ENCODE results near the gene AMZ2. TPM values are rescaled to one million over a fixed set of nuclear protein-coding genes. Genes with fewer than 3 reads are reported as not detected.
"Not testable (repeated sequence)": the region's sequence is repeated elsewhere in the genome, so short reads cannot be mapped to it uniquely, and the experiment has no call there.

AMZ2 gene
- polyA plus RNA-seq, 3 donors, result 34.0 to 67.6 (median 67.2) TPM

DNA sequence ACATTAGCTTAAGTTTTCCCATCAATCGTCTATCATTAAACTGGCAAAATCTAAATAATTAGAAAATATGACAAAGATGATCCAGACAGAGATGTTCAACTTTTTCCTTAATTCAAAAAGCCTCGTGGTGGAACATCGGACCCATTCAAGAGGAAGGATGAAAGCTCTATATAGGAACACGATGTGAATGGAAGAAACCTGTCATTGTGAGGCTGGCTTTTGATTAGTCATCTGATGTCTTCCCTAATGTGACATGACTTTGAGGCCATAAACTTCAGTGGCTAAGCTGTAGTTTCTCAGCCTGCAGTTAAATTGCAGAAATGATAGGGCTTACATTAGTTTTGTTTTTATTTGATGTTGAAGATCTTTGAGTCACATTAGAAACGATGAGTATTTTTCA, 1.0 kb downstream of the AMZ2 start:
- H3K27ac Mint-ChIP-seq, result peak overlapping the region; percentile 91 to 99 (median 97)
- H3K27me3 Mint-ChIP-seq (ENCODE audit: low read depth in 3 of 3), result peaks cover 3 to 10% (median 6%) of the 10 kb centered on the region in 3 donors
- peaks cover 40% of the 10 kb centered on the region for H3K4me1 Mint-ChIP-seq
- Histone ChIP-seq H3K9me3 (replicated peaks in 1 of 2; ENCODE audit: control insufficient read depth in 1 of 2, insufficient read depth in 1 of 2, low read length in 2 of 2) (no peaks in the 10 kb centered on the region), H3K4me1 (ENCODE audit: control insufficient read depth in 1 of 2, insufficient read depth in 2 of 2, low read length in 2 of 2) (peaks cover 29 to 33% of the 10 kb centered on the region in 2 donors), H3K9ac (ENCODE audit: insufficient read depth, low read length, poor library complexity, severe bottlenecking) (peak overlapping the region; percentile 89), H3K79me2 (ENCODE audit: insufficient read depth, low read length) (no peaks in the 10 kb centered on the region), H3K36me3 (replicated peaks in 1 of 2; ENCODE audit: control insufficient read depth in 1 of 2, insufficient read depth in 2 of 2, low read length in 2 of 2) (peaks cover 0 to 8% of the 10 kb centered on the region in 2 donors), H3K27me3 (ENCODE audit: control insufficient read depth in 2 of 2, insufficient read depth in 2 of 2, low read length in 2 of 2) (no peaks in the 10 kb centered on the region), H2AFZ (ENCODE audit: insufficient read depth, low read depth, low read length, poor library complexity, severe bottlenecking) (no peak overlapping the region), H3K4me2 (replicated peaks; ENCODE audit: extremely low read depth, low read length, poor library complexity, severe bottlenecking) (peak overlapping the region; percentile 82), H3K27ac (ENCODE audit: low read depth in 1 of 2, low read length in 2 of 2) (peak overlapping the region; percentile 70 to 97), H4K20me1 (ENCODE audit: insufficient read depth, low read length) (no peaks in the 10 kb centered on the region), H3K4me3 (replicated peaks in 1 of 3; ENCODE audit: low read depth in 2 of 3, low read length in 3 of 3) (peak overlapping the region in 1 of 3 experiments; percentile 77)
- peak; percentile 65 to 84 (median 82) for DNase-seq
- 0% methylated on average over 1 of the region's 5 CpGs for WGBS (ENCODE audit: insufficient coverage)
- intact Hi-C loops (cut with micrococcal nuclease), result loop anchor here (5.0 kb wide), 4 partner anchors 42 to 208 kb away; partner anchors contain the start of genes ARSG (in 1 of the 2), SLC16A6 (in 1 of the 2) and WIPI1 (in 1 of the 2)
- H3K4me3 Mint-ChIP-seq, result peak overlapping the region; percentile 83 to 92
- peaks cover 26 to 32% of the 10 kb centered on the region in 2 donors for H3K36me3 Mint-ChIP-seq
- H3K9me3 Mint-ChIP-seq, result peaks cover 0 to 2% (median 0%) of the 10 kb centered on the region in 7 donors
- TF ChIP-seq, protein P1, sequence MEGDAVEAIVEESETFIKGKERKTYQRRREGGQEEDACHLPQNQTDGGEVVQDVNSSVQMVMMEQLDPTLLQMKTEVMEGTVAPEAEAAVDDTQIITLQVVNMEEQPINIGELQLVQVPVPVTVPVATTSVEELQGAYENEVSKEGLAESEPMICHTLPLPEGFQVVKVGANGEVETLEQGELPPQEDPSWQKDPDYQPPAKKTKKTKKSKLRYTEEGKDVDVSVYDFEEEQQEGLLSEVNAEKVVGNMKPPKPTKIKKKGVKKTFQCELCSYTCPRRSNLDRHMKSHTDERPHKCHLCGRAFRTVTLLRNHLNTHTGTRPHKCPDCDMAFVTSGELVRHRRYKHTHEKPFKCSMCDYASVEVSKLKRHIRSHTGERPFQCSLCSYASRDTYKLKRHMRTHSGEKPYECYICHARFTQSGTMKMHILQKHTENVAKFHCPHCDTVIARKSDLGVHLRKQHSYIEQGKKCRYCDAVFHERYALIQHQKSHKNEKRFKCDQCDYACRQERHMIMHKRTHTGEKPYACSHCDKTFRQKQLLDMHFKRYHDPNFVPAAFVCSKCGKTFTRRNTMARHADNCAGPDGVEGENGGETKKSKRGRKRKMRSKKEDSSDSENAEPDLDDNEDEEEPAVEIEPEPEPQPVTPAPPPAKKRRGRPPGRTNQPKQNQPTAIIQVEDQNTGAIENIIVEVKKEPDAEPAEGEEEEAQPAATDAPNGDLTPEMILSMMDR (IDR thresholded peaks at IDR 0.05), result no peak

DNA sequence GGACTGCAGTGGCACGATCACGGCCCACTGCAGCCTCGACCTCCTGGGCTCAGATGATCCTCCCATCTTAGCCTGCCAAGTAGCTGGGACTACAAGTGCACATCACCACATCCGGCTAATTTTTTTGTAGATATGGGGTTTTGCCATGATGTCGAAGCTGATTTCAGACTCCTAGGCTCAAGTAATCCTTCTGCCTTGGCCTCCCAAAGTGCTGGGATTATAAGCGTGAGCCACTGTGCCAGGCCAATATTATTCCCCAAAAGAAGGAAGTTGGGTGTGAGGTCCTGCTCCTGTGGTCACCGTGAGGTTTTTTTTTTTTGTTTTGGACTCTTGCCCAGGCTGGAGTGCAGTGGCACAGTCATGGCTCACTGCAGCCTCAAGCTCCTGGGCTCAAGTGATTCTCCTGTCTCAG, 1.5 kb downstream of the AMZ2 start:
- H3K9me3 Mint-ChIP-seq, result peaks cover 0 to 3% (median 0%) of the 10 kb centered on the region in 7 donors
- peak overlapping the region; percentile 91 to 99 (median 97) for H3K27ac Mint-ChIP-seq
- peaks cover 44% of the 10 kb centered on the region for H3K4me1 Mint-ChIP-seq
- Histone ChIP-seq H3K4me1 (ENCODE audit: control insufficient read depth in 1 of 2, insufficient read depth in 2 of 2, low read length in 2 of 2) (peaks cover 29 to 33% of the 10 kb centered on the region in 2 donors), H3K4me3 (replicated peaks in 1 of 3; ENCODE audit: low read depth in 2 of 3, low read length in 3 of 3) (no peak overlapping the region), H3K79me2 (ENCODE audit: insufficient read depth, low read length) (no peaks in the 10 kb centered on the region), H3K9ac (ENCODE audit: insufficient read depth, low read length, poor library complexity, severe bottlenecking) (peak overlapping the region; percentile 57), H3K27me3 (ENCODE audit: control insufficient read depth in 2 of 2, insufficient read depth in 2 of 2, low read length in 2 of 2) (peaks cover 0 to 2% of the 10 kb centered on the region in 2 donors), H3K9me3 (replicated peaks in 1 of 2; ENCODE audit: control insufficient read depth in 1 of 2, insufficient read depth in 1 of 2, low read length in 2 of 2) (no peaks in the 10 kb centered on the region), H2AFZ (ENCODE audit: insufficient read depth, low read depth, low read length, poor library complexity, severe bottlenecking) (no peak overlapping the region), H3K27ac (ENCODE audit: low read depth in 1 of 2, low read length in 2 of 2) (peak overlapping the region; percentile 70 to 97), H4K20me1 (ENCODE audit: insufficient read depth, low read length) (no peaks in the 10 kb centered on the region), H3K4me2 (replicated peaks; ENCODE audit: extremely low read depth, low read length, poor library complexity, severe bottlenecking) (no peak overlapping the region), H3K36me3 (replicated peaks in 1 of 2; ENCODE audit: control insufficient read depth in 1 of 2, insufficient read depth in 2 of 2, low read length in 2 of 2) (peaks cover 0 to 8% of the 10 kb centered on the region in 2 donors)
- 0% methylated on average over 3 of the region's 7 CpGs for WGBS (ENCODE audit: insufficient coverage)
- intact Hi-C loops (cut with micrococcal nuclease), result loop anchor here (5.0 kb wide), 4 partner anchors 42 to 208 kb away; partner anchors contain the start of genes ARSG (in 1 of the 2), SLC16A6 (in 1 of the 2) and WIPI1 (in 1 of the 2)
- H3K4me3 Mint-ChIP-seq, result peak overlapping the region; percentile 48 to 83
- DNase-seq, result peak; percentile 71 to 85 (median 81)
- TF ChIP-seq, protein P1 (IDR thresholded peaks at IDR 0.05), result no peak
- peaks cover 3 to 10% (median 9%) of the 10 kb centered on the region in 3 donors for H3K27me3 Mint-ChIP-seq (ENCODE audit: low read depth in 3 of 3)
- peaks cover 31 to 36% of the 10 kb centered on the region in 2 donors for H3K36me3 Mint-ChIP-seq

DNA sequence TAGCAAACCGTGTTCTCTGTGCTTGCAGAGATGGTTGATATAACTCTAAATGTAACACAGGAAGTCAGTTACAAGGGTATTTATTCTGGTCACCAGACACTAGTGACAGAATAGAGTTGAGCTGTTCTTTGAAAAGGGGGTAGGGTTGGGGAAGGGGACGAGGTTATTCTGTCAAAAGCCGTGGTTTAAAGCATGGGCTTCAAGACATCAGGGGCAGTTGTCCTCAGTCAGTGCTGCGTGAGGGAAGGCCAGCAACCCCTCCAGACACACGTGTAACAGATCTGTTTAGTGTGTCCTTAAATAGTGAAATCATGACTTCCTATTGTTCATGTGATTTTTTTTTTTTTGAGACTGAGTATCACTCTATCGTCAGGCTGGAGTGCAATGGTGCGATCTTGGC, 5.6 kb downstream of the AMZ2 start:
- H2AFZ ChIP-seq (ENCODE audit: insufficient read depth, low read depth, low read length, poor library complexity, severe bottlenecking); intact Hi-C loops (cut with micrococcal nuclease); H3K27me3 Mint-ChIP-seq (ENCODE audit: low read depth in 3 of 3); H3K9me3 Mint-ChIP-seq; H3K9ac ChIP-seq (ENCODE audit: insufficient read depth, low read length, poor library complexity, severe bottlenecking); DNase-seq; H3K4me3 ChIP-seq (replicated peaks in 1 of 3; ENCODE audit: low read depth in 2 of 3, low read length in 3 of 3); H3K4me2 ChIP-seq (replicated peaks; ENCODE audit: extremely low read depth, low read length, poor library complexity, severe bottlenecking); H3K4me3 Mint-ChIP-seq; H3K27me3 ChIP-seq (ENCODE audit: control insufficient read depth in 2 of 2, insufficient read depth in 2 of 2, low read length in 2 of 2); H3K27ac ChIP-seq (ENCODE audit: low read depth in 1 of 2, low read length in 2 of 2); H4K20me1 ChIP-seq (ENCODE audit: insufficient read depth, low read length); H3K79me2 ChIP-seq (ENCODE audit: insufficient read depth, low read length); H3K36me3 ChIP-seq (replicated peaks in 1 of 2; ENCODE audit: control insufficient read depth in 1 of 2, insufficient read depth in 2 of 2, low read length in 2 of 2); H3K9me3 ChIP-seq (replicated peaks in 1 of 2; ENCODE audit: control insufficient read depth in 1 of 2, insufficient read depth in 1 of 2, low read length in 2 of 2): not testable (repeated sequence)
- Mint-ChIP-seq H3K27ac (peak overlapping the region in 3 of 7 donors; percentile 0 to 78 (median 20)), H3K36me3 (peaks cover 46 to 58% of the 10 kb centered on the region in 2 donors), H3K4me1 (peaks cover 70% of the 10 kb centered on the region)
- peaks cover 45 to 49% of the 10 kb centered on the region in 2 donors for H3K4me1 ChIP-seq (ENCODE audit: control insufficient read depth in 1 of 2, insufficient read depth in 2 of 2, low read length in 2 of 2)
- WGBS (ENCODE audit: insufficient coverage), result 30% methylated on average over 2 of the region's 7 CpGs
